H9 (cell line): ENCODE results near the gene ROBO1. TPM values are rescaled to one million over a fixed set of nuclear protein-coding genes. Genes with fewer than 3 reads are reported as not detected.

Experiments
- DNase-seq: peaks from one replicate; pipeline ENCODE4 v3.0.0-alpha.2; 2017
- H2AFZ ChIP-seq: one replicate; pipeline ENCODE4 v1.6.1; 2013; ENCODE audit warnings: mild to moderate bottlenecking, low read length, control low read depth, moderate library complexity
- H2AK5ac ChIP-seq: 2 replicates; pipeline ENCODE4 v1.6.1; 2013; ENCODE audit warnings: low read length, control low read depth, mixed read lengths; ENCODE audit not compliant: insufficient read length
- H2BK120ac ChIP-seq: one replicate; pipeline ENCODE4 v1.6.1; 2013; ENCODE audit warnings: low read depth, mild to moderate bottlenecking, low read length, control low read depth, inconsistent platforms; ENCODE audit not compliant: poor library complexity, severe bottlenecking
- H2BK12ac ChIP-seq: 2 replicates; pipeline ENCODE4 v1.6.1; 2013; ENCODE audit warnings: low read length, control low read depth, mixed read lengths, low read depth; ENCODE audit not compliant: insufficient read length
- H2BK15ac ChIP-seq: 2 replicates; pipeline ENCODE4 v1.6.1; 2013; ENCODE audit warnings: low read depth, low read length, control low read depth
- H2BK20ac ChIP-seq: one replicate; pipeline ENCODE4 v1.6.1; 2013; ENCODE audit warnings: low read depth, mild to moderate bottlenecking, low read length, control low read depth, inconsistent platforms; ENCODE audit not compliant: poor library complexity, severe bottlenecking
- H2BK5ac ChIP-seq: 2 replicates; pipeline ENCODE4 v1.6.1; 2013; ENCODE audit warnings: low read length, control low read depth, mixed read lengths; ENCODE audit not compliant: insufficient read length
- H3K14ac ChIP-seq: 2 replicates; pipeline ENCODE4 v1.6.1; 2013; ENCODE audit warnings: low read length, control low read depth; ENCODE audit not compliant: insufficient read depth
- H3K18ac ChIP-seq: 2 replicates; pipeline ENCODE4 v1.6.1; 2013; ENCODE audit warnings: low read depth, mild to moderate bottlenecking, mixed read lengths, low read length, control low read depth; ENCODE audit not compliant: insufficient read length
- H3K23ac ChIP-seq: 2 replicates; pipeline ENCODE4 v1.6.1; 2013; ENCODE audit warnings: low read length, control low read depth, mixed read lengths, low read depth; ENCODE audit not compliant: insufficient read length
- H3K23me2 ChIP-seq: 2 replicates; pipeline ENCODE4 v1.6.1; 2013; ENCODE audit warnings: low read depth, mild to moderate bottlenecking, mixed read lengths, low read length, control low read depth; ENCODE audit not compliant: insufficient read length, poor library complexity, severe bottlenecking
- H3K27ac ChIP-seq: 2 replicates; pipeline ENCODE4 v1.5.1; 2013; ENCODE audit warnings: low read length, control low read depth, mixed read lengths, low read depth; ENCODE audit not compliant: insufficient read length
- H3K27me3 ChIP-seq: 2 replicates; pipeline ENCODE4 v1.6.1; 2013; ENCODE audit warnings: low read length, control low read depth, inconsistent platforms; ENCODE audit not compliant: insufficient read depth
- H3K4ac ChIP-seq: 2 replicates; pipeline ENCODE4 v1.6.1; 2013; ENCODE audit warnings: low read depth, mild to moderate bottlenecking, control low read depth, inconsistent platforms, low read length, moderate library complexity
- H3K4me1 ChIP-seq: 2 replicates; pipeline ENCODE4 v1.6.1; 2013; ENCODE audit warnings: low read length, control low read depth, inconsistent platforms; ENCODE audit not compliant: insufficient read depth
- H3K4me2 ChIP-seq: 2 replicates; pipeline ENCODE4 v1.6.1; 2013; ENCODE audit warnings: low read length, control low read depth, mixed read lengths; ENCODE audit not compliant: insufficient read length, insufficient read depth
- H3K56ac ChIP-seq: 2 replicates; pipeline ENCODE4 v1.6.1; 2013; ENCODE audit warnings: low read depth, mild to moderate bottlenecking, mixed read lengths, low read length, control low read depth; ENCODE audit not compliant: insufficient read length
- H3K79me1 ChIP-seq: 2 replicates; pipeline ENCODE4 v1.6.1; 2013; ENCODE audit warnings: low read depth, mild to moderate bottlenecking, moderate library complexity, low read length, control low read depth, inconsistent platforms; ENCODE audit not compliant: insufficient read depth, poor library complexity, severe bottlenecking
- H3K79me2 ChIP-seq: 2 replicates; pipeline ENCODE4 v1.6.1; 2013; ENCODE audit warnings: low read length, control low read depth, inconsistent platforms; ENCODE audit not compliant: insufficient read depth
- H3K9ac ChIP-seq: 2 replicates; pipeline ENCODE4 v1.6.1; 2013; ENCODE audit warnings: low read length, control low read depth, mixed read lengths; ENCODE audit not compliant: insufficient read length; ENCODE audit errors: extremely low read depth
- H3K9me3 ChIP-seq: one replicate; pipeline ENCODE4 v1.6.1; 2013; ENCODE audit warnings: low read depth, low read length, inconsistent platforms; ENCODE audit not compliant: control insufficient read depth
- H3T11ph ChIP-seq: one replicate; pipeline ENCODE4 v1.6.1; 2013; ENCODE audit warnings: mild to moderate bottlenecking, low read length, control low read depth, inconsistent platforms
- H4K20me1 ChIP-seq: one replicate; pipeline ENCODE4 v1.6.1; 2013; ENCODE audit not compliant: control insufficient read depth, insufficient read length, insufficient read depth
- H4K5ac ChIP-seq: 2 replicates; pipeline ENCODE4 v1.6.1; 2013; ENCODE audit warnings: low read depth, mild to moderate bottlenecking, mixed read lengths, low read length, control low read depth; ENCODE audit not compliant: insufficient read length
- H4K8ac ChIP-seq: replicated peaks from 2 replicates; pipeline ENCODE4 v1.6.1; 2013; ENCODE audit warnings: low read length, control low read depth, mixed read lengths, low read depth; ENCODE audit not compliant: insufficient read length
- H4K91ac ChIP-seq: 2 replicates; pipeline ENCODE4 v1.6.1; 2013; ENCODE audit warnings: low read depth, mild to moderate bottlenecking, moderate library complexity, mixed read lengths, low read length, control low read depth; ENCODE audit not compliant: insufficient read length
- H3K27ac Mint-ChIP-seq, 3 experiments: 2 replicates in 2 of 3; 3 replicates in 1 of 3; pipeline ENCODE4 v1.8.0; 2020 to 2021; ENCODE audit warnings: mixed read lengths in 3 of 3, mild to moderate bottlenecking in 1 of 3, moderate library complexity in 1 of 3
- H3K27me3 Mint-ChIP-seq: 2 replicates; pipeline ENCODE4 v1.8.0; 2021; ENCODE audit warnings: low read depth, mild to moderate bottlenecking, moderate library complexity, mixed read lengths
- H3K36me3 Mint-ChIP-seq, 3 experiments: 2 replicates in 2 of 3; 3 replicates in 1 of 3; pipeline ENCODE4 v1.8.0; 2020 to 2021; ENCODE audit warnings: low read depth in 3 of 3, mixed read lengths in 3 of 3; ENCODE audit not compliant: insufficient read depth in 1 of 3
- H3K4me1 Mint-ChIP-seq, 2 experiments: 2 replicates each; pipeline ENCODE4 v1.8.0; 2020; ENCODE audit warnings: mixed read lengths in 2 of 2
- H3K4me3 Mint-ChIP-seq, 2 experiments: 2 replicates in 1 of 2; 3 replicates in 1 of 2; pipeline ENCODE4 v1.8.0; 2020 to 2021; ENCODE audit warnings: mild to moderate bottlenecking in 2 of 2, mixed read lengths in 2 of 2, moderate library complexity in 1 of 2
- H3K9me3 Mint-ChIP-seq, 2 experiments: 2 replicates in 1 of 2; 3 replicates in 1 of 2; pipeline ENCODE4 v1.8.0; 2020; ENCODE audit warnings: mild to moderate bottlenecking in 2 of 2, mixed read lengths in 2 of 2, moderate library complexity in 1 of 2
- WGBS: extraction: QIAGEN DNeasy Blood & Tissue Kit; methylation state at CpG from one replicate; pipeline ENCODE4 v1.1.7; 2013; ENCODE audit warnings: missing lambda C conversion rate, low lambda C conversion rate, mixed read lengths; ENCODE audit not compliant: insufficient read length; ENCODE audit errors: extremely low coverage; 5-methylcytosine and 5-hydroxymethylcytosine counted together
- total RNA-seq: library from RNA; stranded (reverse); gene quantifications from 2 replicates; pipeline ENCODE4 v1.2.1, GENCODE V29; 2021
- TF ChIP-seq, protein P1 (sequence below): fragments of 200-600 bp; sonication (generic); conservative IDR thresholded peaks from 3 replicates; pipeline ENCODE4 v1.8.0; 2021; ENCODE audit warnings: antibody characterized with exemption, mild to moderate bottlenecking

The ROBO1 gene
- total RNA-seq, 1 experiment from 2014 or later: 62.7 TPM

DNA sequence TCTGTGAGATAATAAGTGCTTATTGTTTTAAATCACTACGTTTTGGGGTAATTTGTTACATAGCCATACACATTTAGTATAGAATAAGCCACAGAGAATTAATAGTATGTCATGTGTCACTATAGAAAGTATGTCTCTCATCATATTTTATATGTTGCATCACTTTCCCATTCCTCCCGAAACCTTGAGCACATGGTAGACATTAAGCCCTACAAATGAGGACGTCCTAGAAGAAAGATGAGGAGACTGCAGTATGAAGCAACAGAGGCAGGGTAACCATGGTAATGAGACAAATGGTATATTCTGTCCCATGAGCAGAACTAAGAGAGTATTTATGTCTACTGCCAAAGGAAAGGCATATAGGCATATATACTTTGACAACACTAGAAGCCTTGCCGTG, 720.2 kb downstream of the ROBO1 start:
- Mint-ChIP-seq H3K27me3 (0 out of 2 replicates have a peak, but pooled peaks cover 2% of the 10 kb centered on the region), H3K4me1 (no peaks in the 10 kb centered on the region), H3K4me3 (no peak overlapping the region), H3K9me3 (peaks cover 30 to 35% of the 10 kb centered on the region in 2 experiments), H3K27ac (no peak overlapping the region), H3K36me3 (peaks cover 15 to 23% (median 23%) of the 10 kb centered on the region in 3 experiments)
- no peak overlapping the region for H3K9ac ChIP-seq
- no peak overlapping the region for H4K8ac ChIP-seq
- no peak overlapping the region for H3K27ac ChIP-seq
- H2BK15ac ChIP-seq: no peak overlapping the region
- H4K91ac ChIP-seq: no peak overlapping the region
- no peak overlapping the region for H3K23ac ChIP-seq
- no peak overlapping the region for H3K4ac ChIP-seq
- H3K4me2 ChIP-seq: no peak overlapping the region
- no peaks in the 10 kb centered on the region for H3K79me1 ChIP-seq
- no peak overlapping the region for H2AK5ac ChIP-seq
- H3K27me3 ChIP-seq: no peaks in the 10 kb centered on the region
- no peak overlapping the region for H3T11ph ChIP-seq
- H3K9me3 ChIP-seq: peaks cover 8% of the 10 kb centered on the region
- H3K79me2 ChIP-seq: no peaks in the 10 kb centered on the region
- H2BK120ac ChIP-seq: no peak overlapping the region
- no peak overlapping the region for H2BK12ac ChIP-seq
- H2BK20ac ChIP-seq: no peak overlapping the region
- H3K4me1 ChIP-seq: no peaks in the 10 kb centered on the region
- no peak overlapping the region for H4K5ac ChIP-seq
- no CpG with 5 or more reads among the region's 4 CpGs for WGBS
- H3K56ac ChIP-seq: no peak overlapping the region
- H2AFZ ChIP-seq: no peak overlapping the region
- no peaks in the 10 kb centered on the region for H4K20me1 ChIP-seq
- H3K23me2 ChIP-seq: no peaks in the 10 kb centered on the region
- DNase-seq: no peak
- no peak overlapping the region for H3K14ac ChIP-seq
- H3K18ac ChIP-seq: no peak overlapping the region
- TF ChIP-seq, protein P1, sequence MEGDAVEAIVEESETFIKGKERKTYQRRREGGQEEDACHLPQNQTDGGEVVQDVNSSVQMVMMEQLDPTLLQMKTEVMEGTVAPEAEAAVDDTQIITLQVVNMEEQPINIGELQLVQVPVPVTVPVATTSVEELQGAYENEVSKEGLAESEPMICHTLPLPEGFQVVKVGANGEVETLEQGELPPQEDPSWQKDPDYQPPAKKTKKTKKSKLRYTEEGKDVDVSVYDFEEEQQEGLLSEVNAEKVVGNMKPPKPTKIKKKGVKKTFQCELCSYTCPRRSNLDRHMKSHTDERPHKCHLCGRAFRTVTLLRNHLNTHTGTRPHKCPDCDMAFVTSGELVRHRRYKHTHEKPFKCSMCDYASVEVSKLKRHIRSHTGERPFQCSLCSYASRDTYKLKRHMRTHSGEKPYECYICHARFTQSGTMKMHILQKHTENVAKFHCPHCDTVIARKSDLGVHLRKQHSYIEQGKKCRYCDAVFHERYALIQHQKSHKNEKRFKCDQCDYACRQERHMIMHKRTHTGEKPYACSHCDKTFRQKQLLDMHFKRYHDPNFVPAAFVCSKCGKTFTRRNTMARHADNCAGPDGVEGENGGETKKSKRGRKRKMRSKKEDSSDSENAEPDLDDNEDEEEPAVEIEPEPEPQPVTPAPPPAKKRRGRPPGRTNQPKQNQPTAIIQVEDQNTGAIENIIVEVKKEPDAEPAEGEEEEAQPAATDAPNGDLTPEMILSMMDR: no peak
- no peak overlapping the region for H2BK5ac ChIP-seq
